Dendritic cell treated with granulocyte-macrophage colony-stimulating factor and Interleukin-4, amounts not matched to agents 40 ng/mL and 50 ng/mL, for 4 days (primary cell): ENCODE results near the gene OAF.
A peak's percentile ranks its signal among the peaks of the same experiment; 100 is the strongest.

Experiments
- H3K27ac Mint-ChIP-seq: one replicate; pipeline ENCODE4 v1.8.0; 2022; ENCODE audit warnings: mild to moderate bottlenecking, mixed read lengths
- H3K27me3 Mint-ChIP-seq: one replicate; pipeline ENCODE4 v1.8.0; 2022; ENCODE audit warnings: mild to moderate bottlenecking, mixed read lengths
- H3K36me3 Mint-ChIP-seq: one replicate; pipeline ENCODE4 v1.8.0; 2022; ENCODE audit warnings: low read depth, mixed read lengths
- H3K4me1 Mint-ChIP-seq: one replicate; pipeline ENCODE4 v1.8.0; 2022; ENCODE audit warnings: low read depth, mixed read lengths
- H3K4me3 Mint-ChIP-seq: one replicate; pipeline ENCODE4 v1.8.0; 2022; ENCODE audit warnings: mild to moderate bottlenecking, moderate library complexity, mixed read lengths
- H3K9me3 Mint-ChIP-seq: one replicate; pipeline ENCODE4 v1.8.0; 2022; ENCODE audit warnings: mixed read lengths
- intact Hi-C: fragments of 100-400 bp; cut with micrococcal nuclease; formaldehyde crosslinking; loops from one replicate; pipeline ENCODE4 v1.15.0; 2022

OAF gene

DNA sequence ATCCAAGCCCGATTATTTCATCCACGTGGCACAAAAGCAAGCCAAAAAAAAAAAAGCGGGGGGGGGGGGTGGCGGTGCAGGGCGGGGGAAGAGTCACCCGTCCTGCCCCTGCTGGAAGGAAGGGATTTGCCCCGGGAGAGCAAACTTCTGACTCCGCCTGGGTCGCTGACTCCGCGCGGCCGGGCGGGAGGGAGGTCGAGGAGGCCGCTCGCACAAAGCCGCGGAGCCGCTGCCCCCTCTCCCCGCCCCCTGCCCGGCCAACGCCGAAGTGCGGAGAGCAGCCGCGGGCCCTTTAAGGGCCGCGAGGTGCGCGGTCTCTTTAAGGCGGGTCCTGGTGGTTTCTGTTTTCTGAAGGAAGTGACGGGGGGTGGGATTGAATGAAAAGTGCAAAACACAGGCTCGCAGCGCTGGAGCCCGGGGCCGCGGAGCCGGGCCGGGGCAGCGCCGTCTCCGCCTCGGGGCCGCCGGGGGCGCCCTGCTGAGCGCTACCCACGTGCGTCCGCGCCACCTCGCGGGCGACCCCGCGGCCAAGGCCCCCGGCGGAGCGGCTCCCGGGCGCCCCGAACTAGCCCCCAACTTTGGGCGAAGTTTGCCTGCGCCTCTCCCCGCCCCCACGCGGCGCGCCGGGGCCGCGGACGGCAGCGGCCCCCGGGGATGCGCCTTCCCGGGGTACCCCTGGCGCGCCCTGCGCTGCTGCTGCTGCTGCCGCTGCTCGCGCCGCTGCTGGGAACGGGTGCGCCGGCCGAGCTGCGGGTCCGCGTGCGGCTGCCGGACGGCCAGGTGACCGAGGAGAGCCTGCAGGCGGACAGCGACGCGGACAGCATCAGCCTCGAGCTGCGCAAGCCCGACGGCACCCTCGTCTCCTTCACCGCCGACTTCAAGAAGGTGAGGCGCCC is at the start of gene OAF:
Gene OAF, plus strand, starts transcription at position 407 of the 896 bp plus-strand sequence. Its CDS starts 248 bp downstream, at position 655.
- H3K36me3 Mint-ChIP-seq = peaks cover 13% of the 10 kb centered on the region
- peaks cover 65% of the 10 kb centered on the region for H3K4me1 Mint-ChIP-seq
- no peaks in the 10 kb centered on the region for H3K9me3 Mint-ChIP-seq
- H3K4me3 Mint-ChIP-seq = peak within 1 kb of the TSS; percentile 94
- H3K27ac Mint-ChIP-seq = peak within 1 kb of the TSS; percentile 84
- H3K27me3 Mint-ChIP-seq = peaks cover 23% of the 10 kb centered on the region
- intact Hi-C loops = loop anchor here (1.0 kb wide), 1 partner anchor 13 kb away; no protein-coding TSS in a partner anchor

DNA sequence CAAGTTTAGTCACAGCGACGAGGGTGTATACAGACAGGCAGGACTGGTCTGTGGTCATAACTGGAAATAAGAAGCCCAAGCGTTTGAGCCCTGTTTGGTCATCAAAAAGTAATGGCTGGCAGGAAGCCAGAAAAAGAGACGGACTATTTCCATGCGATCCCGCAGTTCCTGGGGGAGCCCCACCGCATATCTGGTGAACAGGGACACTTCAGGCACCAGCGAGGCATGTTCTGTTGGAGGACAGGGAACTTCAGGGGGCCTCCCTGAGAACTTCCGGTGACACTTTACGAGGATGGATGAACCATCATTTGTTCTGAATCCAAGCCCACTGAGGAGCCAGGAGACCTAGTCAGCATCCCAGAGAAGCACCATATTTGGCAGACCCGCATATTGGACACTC is 43.2 kb upstream of the OAF start:
- no peaks in the 10 kb centered on the region for H3K9me3 Mint-ChIP-seq
- peaks cover 78% of the 10 kb centered on the region for H3K27me3 Mint-ChIP-seq
- H3K36me3 Mint-ChIP-seq = no peaks in the 10 kb centered on the region
- H3K4me1 Mint-ChIP-seq = peaks cover 24% of the 10 kb centered on the region
- intact Hi-C loops = no loop called here
- no peak overlapping the region for H3K27ac Mint-ChIP-seq
- no peak overlapping the region for H3K4me3 Mint-ChIP-seq

DNA sequence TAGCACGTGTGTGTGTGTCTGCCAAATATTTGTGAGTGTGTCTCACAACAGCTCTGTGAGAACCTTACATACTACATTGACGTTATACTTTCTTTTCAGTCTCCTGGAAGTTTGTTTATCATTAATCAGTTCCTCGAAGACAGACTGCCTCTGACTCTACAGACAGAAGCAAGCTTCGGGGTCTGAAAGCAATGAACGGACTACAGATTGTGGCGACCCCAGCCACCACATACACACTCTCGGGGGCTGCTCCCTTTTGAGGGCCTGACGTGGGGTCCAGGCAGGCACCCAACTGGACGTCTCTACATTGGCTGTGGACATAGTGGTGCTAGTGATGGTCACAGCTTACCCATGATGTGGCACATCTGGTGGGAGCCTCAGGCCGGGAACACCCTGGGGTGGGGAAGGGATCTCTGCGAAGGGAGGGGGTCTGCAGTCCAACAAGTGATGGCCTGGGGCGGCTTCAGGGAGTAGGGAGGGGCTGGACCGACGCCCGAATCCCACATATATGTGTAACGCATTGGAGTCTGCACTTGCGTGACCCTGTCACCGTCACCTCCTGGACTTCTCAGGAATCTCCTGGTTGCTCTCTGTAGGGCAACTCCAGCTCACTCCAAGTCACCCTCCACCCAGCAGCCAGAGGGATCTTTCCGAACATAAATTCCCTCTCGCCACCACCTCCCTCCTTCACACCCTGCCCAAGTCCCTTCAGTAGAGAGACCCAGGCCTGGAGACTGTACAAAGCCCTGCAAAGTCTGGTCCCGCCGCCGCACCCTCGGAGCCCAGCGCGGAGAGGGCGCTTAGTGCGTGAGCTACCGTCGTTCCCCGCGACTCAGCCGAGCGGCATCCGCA is 42.5 kb upstream of the OAF start:
- Mint-ChIP-seq H3K27me3 (peaks cover 81% of the 10 kb centered on the region), H3K36me3 (no peaks in the 10 kb centered on the region), H3K4me3 (peak overlapping the region; percentile 78), H3K4me1 (peaks cover 30% of the 10 kb centered on the region), H3K9me3 (no peaks in the 10 kb centered on the region), H3K27ac (peak overlapping the region; percentile 78)
- intact Hi-C loops = no loop called here

DNA sequence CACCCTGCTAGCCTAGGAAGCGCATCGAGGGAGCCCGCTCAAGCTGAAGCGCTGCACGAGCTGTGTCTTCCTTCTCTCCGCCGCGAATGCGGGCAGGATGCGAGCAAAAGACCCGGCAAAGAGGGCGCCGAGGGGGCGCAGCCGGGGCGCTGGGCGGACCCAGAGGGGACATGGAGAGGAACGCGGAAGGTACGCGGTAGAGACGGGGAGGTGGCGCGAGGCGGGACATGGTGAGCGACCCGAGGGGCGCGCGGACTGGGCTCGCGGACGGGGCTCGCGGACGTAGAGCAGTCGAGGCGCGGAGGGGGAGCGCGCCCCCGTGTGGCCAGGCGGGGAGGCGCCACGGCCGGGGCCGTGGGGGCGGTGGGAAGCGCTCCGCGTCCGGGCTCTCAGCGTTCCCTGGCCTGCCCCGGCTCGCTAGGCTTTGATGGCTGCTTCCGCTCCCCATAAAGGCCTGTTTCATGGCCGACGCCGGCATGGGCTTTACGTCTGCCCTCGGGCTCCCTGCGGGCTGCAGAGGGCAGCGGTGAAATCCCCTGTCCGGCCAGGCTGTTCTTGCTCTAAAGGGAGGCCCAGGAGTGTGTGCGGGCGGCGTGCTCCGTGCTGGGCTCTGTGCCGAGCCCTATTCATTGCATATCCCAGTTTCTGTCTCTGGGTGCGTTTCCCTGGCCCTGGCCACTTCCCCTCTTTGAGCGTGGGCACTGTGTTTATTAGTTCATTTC is 41.7 kb upstream of the OAF start:
- no peaks in the 10 kb centered on the region for H3K9me3 Mint-ChIP-seq
- peak overlapping the region; percentile 78 for H3K27ac Mint-ChIP-seq
- no peaks in the 10 kb centered on the region for H3K36me3 Mint-ChIP-seq
- intact Hi-C loops = no loop called here
- H3K4me1 Mint-ChIP-seq = peaks cover 30% of the 10 kb centered on the region
- H3K4me3 Mint-ChIP-seq = peak overlapping the region; percentile 78
- H3K27me3 Mint-ChIP-seq = peaks cover 85% of the 10 kb centered on the region

DNA sequence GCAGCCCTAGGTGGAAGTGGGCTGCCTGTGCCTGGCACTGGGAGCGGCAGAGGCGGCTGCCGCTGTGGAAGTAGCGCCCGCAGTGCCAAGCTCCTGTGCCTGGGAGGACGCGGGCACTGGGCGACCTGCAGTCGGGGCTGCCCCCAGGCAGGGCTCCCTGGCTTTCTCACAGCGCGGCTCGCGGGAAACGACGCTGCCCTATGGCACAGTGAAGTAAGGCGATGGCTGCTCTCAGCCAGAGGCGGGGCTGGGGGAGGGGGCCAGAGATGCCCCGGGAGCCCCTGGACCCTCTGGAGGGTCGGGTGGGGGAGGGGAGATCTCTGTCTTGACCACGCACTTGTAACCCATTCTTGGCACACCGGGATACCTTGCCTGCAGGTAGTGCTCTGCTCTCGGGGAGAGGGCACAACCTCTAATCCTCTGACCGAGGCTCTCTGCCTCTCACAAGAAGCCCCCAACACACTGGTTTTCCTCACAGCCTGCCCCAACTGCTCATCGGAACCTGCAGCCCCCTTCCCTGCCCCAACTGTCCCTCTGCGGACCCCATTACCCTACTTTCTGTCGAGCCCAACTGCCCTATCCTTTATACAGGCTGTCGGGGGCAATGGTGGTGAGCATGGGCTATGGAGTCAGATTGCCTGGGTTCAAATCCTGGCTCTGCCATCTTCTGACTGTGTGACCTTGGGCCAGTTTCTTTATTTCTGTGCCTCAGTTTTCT is 40.7 kb upstream of the OAF start:
- no peak overlapping the region for H3K27ac Mint-ChIP-seq
- H3K4me1 Mint-ChIP-seq = peaks cover 36% of the 10 kb centered on the region
- intact Hi-C loops = loop anchor here (5.0 kb wide), 1 partner anchor 37 kb away; no protein-coding TSS in a partner anchor
- no peaks in the 10 kb centered on the region for H3K36me3 Mint-ChIP-seq
- no peaks in the 10 kb centered on the region for H3K9me3 Mint-ChIP-seq
- H3K27me3 Mint-ChIP-seq = peaks cover 88% of the 10 kb centered on the region
- H3K4me3 Mint-ChIP-seq = no peak overlapping the region

DNA sequence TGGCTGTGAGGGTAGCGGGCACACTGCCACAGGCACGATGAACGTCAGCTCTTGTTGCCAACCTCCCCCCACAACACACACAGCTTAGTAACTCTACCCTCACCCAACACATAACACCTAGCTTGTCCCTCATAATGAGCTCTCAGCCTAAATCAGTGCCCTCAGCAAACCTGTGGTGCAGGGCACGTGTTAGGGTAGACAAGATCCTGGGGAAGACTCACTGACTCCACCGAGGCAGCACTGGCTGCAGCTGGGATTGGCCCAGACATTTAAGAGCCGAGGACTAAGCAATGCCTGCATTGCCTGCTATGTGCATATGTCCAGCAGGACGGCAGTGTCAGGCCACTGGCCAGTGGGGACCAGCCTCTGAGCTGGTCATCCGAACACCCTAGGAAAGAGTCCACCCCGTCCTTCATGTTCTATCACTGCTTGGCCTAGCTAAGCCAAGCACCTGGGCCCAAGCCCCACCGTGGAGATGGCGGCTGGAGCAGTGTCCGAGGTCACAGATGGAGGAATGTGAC is 40.0 kb upstream of the OAF start:
- Mint-ChIP-seq H3K4me3 (no peak overlapping the region), H3K27me3 (peaks cover 88% of the 10 kb centered on the region), H3K36me3 (no peaks in the 10 kb centered on the region), H3K27ac (no peak overlapping the region), H3K9me3 (no peaks in the 10 kb centered on the region), H3K4me1 (peaks cover 40% of the 10 kb centered on the region)
- intact Hi-C loops = loop anchor here (5.0 kb wide), 1 partner anchor 36 kb away; no protein-coding TSS in a partner anchor

DNA sequence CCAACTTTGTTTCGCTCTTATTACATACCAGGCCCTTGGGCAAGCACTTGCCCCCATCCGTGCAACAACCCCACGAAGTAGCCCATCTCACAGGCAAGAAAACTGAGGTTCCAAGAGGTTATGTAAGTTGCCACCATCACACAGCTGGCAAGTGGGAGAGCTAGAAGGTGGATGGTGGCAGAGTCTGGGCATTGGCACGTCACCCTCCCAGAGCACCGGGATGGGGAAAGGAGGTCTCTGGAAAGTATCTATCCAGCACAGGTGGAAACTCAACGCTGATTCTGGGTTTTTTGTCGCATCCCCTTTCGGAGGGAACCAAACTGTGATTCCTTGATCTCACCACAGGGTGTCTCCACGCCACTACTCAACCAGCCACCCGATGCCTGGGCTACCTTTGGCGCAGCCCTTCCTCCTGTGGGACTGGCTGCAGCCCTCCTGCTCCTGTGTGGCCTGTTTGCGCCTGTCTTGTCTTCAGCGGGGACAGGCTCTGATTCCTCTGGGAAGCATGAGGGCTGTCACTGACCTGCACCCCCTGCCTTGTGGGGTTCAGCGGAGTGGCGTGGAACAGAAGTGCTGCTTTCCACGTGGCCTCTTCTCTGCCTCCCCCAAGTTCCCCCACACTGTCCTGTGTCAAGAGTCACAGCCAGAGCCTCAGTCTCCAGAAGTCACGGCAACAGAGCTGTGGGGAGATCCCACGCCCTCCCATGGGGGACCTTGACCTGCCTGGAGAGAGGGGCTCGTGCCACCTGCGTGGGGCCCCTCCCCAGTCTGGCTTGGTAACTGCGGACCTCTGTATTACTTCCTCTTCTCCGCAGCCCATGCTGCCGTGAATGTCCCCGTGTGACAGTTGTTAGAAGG is 38.5 kb upstream of the OAF start:
- Mint-ChIP-seq H3K4me3 (no peak overlapping the region), H3K27me3 (peaks cover 82% of the 10 kb centered on the region), H3K36me3 (no peaks in the 10 kb centered on the region), H3K9me3 (no peaks in the 10 kb centered on the region), H3K27ac (no peak overlapping the region), H3K4me1 (peaks cover 40% of the 10 kb centered on the region)
- intact Hi-C loops = loop anchor here (1.0 to 5.0 kb wide), 3 partner anchors 35 to 131 kb away; no protein-coding TSS in a partner anchor

DNA sequence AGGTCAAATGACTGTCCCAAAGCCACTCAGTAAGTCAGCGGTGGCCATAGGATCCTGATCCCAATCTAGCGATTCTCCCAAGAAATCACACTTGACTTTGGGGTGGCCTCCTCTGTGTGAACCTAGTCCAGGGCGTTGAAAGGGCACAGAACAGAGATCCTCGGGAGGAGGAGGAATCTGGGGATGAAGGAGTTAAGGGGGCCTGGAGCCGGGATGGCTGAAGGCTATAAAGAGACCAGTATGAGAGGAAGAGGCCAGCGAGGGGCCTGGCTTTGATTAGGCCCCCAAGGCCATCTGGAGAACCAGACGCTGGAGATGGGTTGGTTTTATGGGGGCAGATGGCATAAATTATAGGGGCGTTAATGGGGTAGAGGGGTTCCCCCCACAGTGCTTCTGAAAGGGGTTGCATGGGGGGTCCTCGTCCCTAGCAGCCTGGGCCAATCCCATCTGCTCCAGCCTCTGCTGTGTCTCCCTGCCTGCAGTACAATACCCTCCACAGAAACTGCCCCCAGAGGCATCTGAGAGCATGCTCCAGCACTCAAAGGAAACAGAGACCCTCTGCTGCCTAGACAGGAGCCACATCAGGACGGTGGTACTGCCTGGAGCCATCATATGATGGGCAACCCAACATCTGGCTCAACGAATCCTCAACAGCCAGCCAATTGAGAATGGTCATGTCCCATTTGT is 37.7 kb upstream of the OAF start:
- H3K27ac Mint-ChIP-seq = no peak overlapping the region
- H3K9me3 Mint-ChIP-seq = peaks cover 8% of the 10 kb centered on the region
- intact Hi-C loops = loop anchor here (5.0 kb wide), 1 partner anchor 34 kb away; no protein-coding TSS in a partner anchor

DNA sequence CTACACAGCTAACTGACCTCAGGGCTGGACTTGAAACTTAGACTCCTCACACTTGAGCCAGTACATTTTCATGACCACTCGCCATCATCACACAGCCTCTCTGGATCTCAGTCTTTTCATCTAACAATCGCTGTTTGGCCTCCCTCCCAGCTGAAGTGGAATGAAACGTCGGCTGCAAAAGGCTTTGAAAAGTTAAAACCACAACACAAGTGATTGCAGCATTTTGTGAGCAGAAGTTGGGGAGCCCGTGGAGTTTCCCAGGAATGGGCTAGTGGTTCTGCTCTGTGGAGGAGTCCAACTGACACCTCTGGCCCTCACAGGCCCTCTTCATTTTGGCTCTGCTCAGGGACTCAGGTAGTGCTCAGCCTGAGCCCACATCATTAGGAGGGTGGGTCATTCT is 37.0 kb upstream of the OAF start:
- Mint-ChIP-seq H3K27ac (no peak overlapping the region), H3K4me1 (peaks cover 33% of the 10 kb centered on the region), H3K36me3 (no peaks in the 10 kb centered on the region), H3K27me3 (peaks cover 71% of the 10 kb centered on the region), H3K9me3 (peaks cover 8% of the 10 kb centered on the region), H3K4me3 (no peak overlapping the region)
- intact Hi-C loops = loop anchor here (5.0 kb wide), 1 partner anchor 33 kb away; no protein-coding TSS in a partner anchor

More for the DNA sequence above, 37.7 kb upstream of the OAF start:
- no peaks in the 10 kb centered on the region for H3K36me3 Mint-ChIP-seq
- H3K4me3 Mint-ChIP-seq = no peak overlapping the region
- peaks cover 76% of the 10 kb centered on the region for H3K27me3 Mint-ChIP-seq
- peaks cover 38% of the 10 kb centered on the region for H3K4me1 Mint-ChIP-seq

DNA sequence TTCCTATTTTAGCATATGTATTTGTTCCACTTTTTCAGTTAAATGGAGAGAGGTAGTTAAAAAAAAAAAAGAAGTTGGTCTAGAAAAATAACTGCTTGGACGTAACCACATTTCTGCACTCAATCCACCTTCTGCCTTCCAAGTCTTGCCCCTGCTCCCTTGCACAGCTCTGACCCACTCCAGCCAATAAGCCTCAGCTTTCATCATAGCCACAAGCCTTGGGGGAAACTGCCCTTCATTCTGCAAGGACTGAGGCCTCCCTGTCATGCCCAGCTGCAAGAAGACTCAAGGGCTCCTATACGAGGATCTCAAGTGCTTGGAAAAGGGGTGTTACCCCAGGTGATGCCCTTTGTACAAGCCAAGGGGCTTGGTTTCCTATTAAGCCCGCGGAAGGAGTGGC is 36.0 kb upstream of the OAF start:
- peaks cover 34% of the 10 kb centered on the region for H3K4me1 Mint-ChIP-seq
- no peak overlapping the region for H3K4me3 Mint-ChIP-seq
- no peaks in the 10 kb centered on the region for H3K36me3 Mint-ChIP-seq
- H3K9me3 Mint-ChIP-seq = peaks cover 8% of the 10 kb centered on the region
- H3K27ac Mint-ChIP-seq = no peak overlapping the region
- H3K27me3 Mint-ChIP-seq = peaks cover 81% of the 10 kb centered on the region
- intact Hi-C loops = loop anchor here (5.0 kb wide), 1 partner anchor 32 kb away; no protein-coding TSS in a partner anchor

DNA sequence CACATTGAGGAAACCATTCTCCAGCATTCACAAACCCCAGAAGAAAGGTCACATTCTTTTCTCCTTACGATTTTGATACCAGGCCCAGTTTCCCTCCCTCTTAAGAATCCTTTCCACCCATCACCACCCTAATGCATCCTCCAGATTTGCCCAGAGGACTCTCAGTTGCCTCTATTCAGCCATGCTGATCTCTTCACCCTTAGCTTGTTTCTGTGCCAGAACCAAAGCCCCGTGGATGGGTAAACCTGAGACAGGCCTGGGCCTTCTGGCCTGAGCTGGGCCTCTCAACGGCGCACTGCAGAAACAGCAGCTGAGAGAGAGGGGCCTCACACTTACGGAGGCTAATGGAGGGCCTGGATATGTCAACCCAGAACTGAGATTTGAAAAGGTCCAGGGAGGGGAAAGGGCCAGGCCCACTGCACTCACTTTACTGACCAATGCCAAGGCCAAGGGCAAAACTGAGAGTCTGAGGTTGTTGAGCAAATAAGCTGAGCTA is 32.2 kb upstream of the OAF start:
- Mint-ChIP-seq H3K9me3 (peaks cover 8% of the 10 kb centered on the region), H3K36me3 (no peaks in the 10 kb centered on the region), H3K4me3 (no peak overlapping the region), H3K27me3 (peaks cover 51% of the 10 kb centered on the region), H3K27ac (no peak overlapping the region), H3K4me1 (peaks cover 54% of the 10 kb centered on the region)
- intact Hi-C loops = no loop called here
